ENCODE results near the gene ETFB.
"Not testable (repeated sequence)": the region's sequence is repeated elsewhere in the genome, so short reads cannot be mapped to it uniquely, and the experiment has no call there.

Gene ETFB

DNA sequence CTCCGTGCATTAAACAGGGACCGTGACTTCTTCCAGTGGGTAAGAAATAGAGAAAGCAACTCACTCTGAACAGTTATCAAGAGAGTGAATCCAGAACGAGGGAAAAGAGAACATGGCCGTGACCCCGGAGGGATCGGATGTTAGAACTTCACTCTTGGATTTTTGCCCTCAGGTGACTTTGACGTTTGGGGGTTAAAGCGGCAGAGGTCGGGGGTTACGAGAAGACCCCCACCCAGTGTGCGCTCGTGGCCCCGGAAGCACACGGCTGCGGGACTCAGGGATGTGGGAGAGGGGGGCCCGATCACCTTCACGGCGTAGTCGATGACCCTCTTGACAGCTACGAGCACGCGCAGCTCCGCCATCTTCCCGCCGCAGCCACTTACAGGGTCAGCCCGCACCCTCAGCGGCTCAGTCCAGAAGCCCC, at the start of gene ETFB:
TSS of gene ETFB (minus strand) at position 424 of the 424 bp plus-strand sequence. CDS start at position 362, 62 bp downstream.
- no peak for DNase-seq

DNA sequence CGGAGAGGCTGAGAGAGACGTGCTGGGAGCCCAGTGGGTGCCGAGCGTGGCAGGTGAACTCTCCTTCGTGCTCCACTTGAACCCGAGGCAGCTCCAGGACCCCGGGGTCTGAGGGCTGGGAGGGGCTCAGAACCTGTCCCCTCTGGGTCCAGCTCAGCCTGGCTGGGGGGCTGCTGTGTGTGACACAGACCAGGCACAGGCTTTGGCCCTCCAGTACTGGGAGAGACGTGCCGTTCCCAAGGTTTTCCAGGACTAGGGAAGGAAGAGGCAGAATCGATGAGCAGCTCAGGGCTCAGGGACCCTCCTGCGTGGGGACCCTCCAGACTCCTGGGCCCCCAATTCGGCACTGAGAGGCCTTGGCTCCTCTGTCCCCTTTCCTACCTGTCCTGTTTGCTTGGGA, 49.0 kb upstream of the ETFB start:
- no peak for DNase-seq

DNA sequence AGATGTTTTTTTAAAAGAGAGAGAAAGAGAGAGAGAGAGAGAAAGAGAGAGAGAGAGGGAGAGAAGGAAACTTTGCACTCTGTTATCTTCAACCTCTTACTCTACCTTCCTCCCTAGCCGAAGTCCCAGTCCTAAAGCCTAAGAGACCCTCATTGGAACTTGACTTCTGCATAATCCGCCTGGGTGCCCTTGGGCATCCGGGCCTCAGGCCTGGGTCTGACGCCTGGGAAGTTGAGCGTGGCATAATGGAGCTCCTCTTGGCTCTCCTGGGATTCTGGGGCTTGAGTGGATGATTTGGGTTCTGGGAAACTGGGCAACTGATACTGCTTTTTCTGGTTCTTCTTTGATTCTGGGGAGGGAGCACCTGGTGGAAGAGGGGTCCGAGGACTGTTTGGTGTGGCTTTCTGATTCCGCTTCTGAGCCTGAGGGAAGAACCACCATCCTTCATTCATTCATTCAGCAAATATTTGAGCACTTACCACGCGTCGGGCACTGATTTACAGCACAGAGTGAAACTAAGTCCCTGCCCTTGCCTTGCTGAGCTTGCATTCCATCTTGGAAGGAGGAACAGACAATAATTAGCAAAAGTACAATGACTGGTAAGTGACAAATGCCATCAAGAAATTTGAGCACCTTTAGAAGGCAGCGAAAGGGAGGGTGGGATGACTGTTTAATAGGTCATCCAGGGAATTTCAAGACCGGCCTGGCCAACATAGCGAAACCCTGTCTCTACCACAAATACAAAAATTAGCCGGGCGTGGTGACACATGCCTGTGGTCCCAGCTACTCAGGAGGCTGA, 45.0 kb upstream of the ETFB start:
- DNase-seq, result no peak

DNA sequence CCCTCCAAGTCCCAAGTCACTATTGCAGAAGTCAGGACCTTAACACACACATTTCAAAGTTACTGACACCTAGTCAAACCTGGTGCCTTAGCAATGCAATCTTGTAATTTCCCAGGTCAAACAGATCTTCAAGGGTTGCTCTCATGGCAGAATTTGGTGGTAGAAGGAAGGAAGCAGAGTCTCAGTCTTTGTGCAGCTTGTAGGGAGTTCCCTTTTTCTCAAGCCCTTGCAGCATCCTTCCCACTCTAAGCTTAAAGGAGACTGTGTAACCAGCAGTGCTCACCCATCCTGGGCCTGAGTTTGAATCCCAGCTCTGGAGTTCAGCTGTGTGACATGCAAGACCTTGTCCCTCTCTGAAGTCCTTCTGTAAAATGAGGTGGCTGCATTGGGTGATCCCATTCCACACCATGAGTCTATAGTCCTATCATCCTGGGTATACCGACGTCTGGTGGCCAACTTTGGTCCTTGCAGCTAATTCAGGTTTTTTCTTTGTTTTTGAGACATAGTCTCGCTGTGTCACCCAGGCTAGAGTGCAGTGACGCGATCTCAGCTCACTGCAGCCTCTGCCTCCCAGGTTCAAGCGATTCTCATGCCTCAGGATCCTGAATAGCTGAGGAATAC, 41.4 kb upstream of the ETFB start:
- no peak for DNase-seq

DNA sequence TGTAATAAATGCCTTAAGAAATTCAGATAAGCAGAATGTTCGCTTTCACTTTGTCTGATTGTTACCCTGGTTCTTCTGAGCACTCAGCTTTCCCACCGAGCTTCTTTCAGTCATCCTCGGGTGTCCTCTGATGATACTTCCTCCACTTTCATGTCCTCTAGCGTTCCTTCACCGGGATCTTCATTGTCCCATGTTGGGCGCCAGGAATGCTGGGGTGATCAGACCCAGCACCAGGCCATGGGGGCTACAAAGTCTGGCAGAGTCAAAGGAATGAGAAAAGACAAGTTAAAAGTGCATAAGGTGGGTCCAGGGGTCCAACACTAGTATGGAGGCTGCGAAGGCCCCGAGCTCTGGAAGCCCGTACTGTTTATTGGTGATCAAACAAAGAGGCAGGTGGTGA, 35.9 kb upstream of the ETFB start:
- DNase-seq, result no peak

DNA sequence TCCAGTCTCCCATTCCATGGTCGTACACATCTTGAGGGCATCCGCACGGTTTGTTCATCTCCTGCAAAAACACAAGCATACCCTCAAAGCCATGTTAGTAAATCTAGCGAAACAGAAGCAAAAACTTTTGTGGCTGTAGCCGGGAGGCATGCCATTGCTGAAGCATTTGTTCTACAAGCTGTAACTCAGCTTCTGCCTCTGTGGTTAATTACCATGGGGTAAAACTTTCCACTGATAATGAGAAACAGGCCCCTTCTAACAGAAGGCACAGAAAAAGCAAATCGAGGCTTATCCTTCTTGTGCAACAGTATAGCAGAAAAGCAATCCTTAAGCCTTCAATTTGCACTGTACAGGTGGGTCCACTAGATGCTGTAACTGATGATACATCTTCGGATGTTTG, 33.7 kb upstream of the ETFB start:
- not testable (repeated sequence) for DNase-seq

DNA sequence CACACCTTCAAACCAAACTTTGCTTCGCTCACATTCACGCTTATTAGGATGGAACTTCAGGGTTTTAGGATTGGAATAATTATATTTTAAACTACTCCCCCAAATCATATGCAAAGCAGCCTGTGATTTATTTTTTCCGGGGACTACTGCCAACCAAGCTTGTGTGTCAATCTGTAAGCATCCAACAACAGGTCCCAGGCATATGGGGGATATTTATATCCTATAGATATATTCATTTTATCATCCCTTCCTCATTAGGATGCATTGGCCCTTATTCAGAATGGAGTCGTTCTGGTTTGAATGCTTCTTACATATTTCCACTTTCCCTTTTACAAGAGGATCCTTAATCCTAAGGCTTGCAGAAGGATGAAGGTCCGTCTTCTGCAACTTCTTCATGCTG, 33.0 kb upstream of the ETFB start:
- no peak for DNase-seq

DNA sequence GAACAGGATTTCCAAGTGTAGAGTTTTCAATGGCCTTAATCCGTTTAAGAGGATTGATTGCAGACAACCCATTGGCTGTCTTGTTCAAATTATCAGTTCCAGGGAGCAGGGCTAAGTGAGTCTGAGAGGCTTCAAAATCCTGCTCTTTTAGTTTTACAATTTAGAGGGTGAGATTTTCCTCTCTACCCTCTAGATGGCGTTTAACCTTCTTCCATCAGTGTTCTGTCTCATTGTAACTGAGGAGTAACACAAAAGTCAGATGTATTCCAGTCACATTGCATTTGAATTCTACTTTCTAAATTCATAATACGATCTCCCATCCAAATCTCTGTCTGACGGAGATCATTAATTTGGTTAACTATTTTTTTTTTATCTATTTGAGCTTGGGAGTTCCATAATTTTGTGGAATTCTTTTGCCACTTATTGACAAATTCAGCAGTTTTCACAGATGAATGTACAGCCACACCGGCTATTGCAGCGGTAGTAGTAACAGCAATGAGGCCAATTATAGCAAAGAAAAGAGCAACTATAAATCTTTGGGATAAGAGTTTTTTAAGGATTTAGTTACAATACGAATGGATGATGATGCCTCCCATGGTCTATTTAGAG, 32.0 kb upstream of the ETFB start:
- no peak for DNase-seq

DNA sequence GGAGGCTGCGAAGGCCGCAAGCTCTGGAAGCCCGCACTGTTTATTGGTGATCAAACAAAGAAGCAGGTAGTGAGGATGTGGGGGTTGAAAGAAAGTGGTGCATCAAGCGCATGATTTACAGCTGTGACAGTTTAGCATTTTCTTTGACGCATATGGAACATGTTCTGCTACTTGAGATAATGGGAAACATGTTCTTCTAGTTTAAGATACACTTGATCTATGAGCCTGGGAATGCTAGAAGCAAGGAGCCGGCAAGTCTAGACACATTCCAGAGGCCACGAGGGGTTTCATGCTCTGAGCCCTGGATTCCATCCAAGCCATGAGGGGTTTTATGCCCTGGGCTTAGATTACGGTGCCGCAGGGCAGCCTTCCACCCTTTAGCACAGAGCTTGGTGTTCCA, 31.3 kb upstream of the ETFB start:
- not testable (repeated sequence) for DNase-seq

DNA sequence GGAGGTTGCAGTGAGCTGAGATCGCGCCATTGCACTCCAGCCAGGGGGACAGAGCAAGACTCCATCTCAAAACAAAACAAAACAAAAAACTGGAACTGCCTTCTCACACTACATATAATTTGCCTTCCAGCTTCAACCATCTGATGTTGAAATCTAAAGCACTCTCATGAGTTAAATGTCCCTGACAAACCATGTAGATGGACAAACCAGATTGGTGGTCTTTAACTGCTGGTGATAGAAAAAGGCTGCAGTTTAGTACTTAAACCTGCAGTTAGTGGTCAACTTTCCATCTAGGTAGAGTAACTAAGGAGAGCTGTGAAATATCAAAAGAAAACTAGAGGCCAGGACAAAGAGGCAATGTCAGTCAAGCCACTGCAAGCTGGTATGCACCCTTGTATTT, 30.0 kb upstream of the ETFB start:
- DNase-seq, result no peak

DNA sequence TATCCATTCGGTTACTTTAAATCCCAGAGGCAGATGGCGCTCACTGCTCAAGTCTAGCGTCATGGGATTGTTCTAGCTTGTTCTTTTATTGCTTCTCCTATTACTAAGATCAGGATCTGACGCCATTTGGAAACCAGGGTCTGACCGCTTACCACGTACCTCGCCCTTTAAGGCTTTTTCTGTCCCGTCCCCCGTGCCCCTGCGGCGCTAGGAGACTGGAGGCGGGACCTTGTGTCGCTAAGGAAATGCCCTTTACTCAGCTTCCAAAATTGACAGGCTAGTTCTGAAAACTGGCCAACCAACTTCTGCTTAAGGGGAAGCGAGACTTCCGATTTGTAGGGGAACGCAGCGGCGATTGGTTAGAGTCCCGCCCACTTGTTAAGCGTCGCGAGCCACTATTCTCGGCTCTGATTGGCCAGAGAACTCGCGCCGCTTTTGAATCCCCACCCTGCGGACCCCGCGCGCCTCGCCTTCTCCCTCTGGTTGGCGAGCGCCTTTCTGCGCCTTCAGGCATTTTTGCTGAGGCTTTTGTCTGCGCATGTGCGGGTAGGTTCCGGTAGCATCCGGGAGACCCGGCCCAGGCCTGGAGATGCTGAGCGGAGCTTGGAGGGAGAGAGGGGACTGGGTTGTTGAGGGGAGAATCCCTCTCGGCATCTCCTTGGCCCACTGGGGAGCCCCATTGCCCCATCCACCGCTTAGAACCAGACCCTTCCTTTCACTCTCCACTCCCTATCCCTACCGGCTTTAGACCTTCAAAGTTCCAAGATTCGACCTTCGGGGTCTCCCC, 28.1 kb upstream of the ETFB start:
- DNase-seq, result no peak

DNA sequence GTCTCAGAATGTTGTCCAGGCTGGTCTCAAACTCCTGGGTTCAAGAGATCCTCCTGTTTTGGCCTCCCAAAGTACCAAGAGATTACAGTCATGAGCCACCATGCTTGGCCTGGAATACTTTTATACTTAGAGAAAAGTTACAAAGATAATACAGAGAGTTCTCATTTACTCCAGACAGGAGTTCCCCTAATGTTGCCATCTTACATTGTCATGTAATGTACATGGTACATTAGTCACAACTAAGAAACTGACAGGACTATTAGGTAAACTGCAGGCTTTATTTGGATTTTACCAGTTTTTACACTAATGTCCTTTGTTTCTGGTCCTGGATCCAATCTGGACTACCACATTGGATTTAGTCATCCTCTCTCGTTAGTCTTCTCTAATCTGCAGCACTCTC, 26.5 kb upstream of the ETFB start:
- no peak for DNase-seq

DNA sequence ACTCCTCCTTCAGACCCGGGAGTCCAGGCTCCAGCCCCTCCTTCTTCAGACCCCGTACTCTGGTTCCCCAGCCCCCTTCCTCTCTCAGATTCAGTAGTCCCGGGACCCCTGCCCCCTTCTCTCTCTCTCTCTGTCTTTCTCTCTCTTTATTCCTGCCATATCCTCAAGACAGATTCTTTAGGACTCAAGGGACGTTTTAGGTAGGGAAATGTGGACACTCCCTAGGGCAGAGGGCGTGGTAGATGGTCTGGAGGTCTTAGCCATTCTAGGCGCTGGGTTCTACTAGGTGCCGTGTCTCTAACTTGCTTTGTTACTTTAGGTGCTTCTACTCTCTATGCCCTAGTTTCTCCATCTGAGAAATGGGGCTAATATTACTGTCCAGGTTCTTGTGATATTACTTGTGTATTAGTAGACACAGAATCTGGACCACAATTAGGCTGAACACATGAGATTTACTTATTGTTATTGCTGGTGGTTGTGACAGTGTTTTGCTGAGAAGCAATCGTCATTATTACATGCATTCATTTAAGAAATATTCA, 25.0 kb upstream of the ETFB start:
- no peak for DNase-seq

DNA sequence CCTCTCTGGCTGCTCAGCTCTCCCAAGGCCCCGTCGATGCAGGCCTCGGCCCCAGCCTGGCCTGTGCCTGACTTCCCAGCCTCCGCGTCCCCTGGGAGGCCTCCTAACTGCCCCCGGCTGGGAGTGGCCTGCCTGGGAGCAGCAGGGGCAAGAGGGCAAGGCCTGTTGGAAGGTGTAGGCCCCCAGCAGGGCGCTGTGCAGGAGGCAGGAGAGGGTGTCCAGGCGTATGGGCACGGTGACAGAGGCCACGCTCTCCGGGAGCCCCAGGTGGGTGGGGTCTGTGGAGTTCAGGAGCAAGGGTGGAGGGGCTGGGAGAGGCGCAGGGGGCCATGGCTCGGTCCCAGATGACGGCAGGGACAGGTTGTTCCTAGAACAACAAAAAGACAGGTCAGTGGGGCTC, 23.0 kb upstream of the ETFB start:
- no peak for DNase-seq

DNA sequence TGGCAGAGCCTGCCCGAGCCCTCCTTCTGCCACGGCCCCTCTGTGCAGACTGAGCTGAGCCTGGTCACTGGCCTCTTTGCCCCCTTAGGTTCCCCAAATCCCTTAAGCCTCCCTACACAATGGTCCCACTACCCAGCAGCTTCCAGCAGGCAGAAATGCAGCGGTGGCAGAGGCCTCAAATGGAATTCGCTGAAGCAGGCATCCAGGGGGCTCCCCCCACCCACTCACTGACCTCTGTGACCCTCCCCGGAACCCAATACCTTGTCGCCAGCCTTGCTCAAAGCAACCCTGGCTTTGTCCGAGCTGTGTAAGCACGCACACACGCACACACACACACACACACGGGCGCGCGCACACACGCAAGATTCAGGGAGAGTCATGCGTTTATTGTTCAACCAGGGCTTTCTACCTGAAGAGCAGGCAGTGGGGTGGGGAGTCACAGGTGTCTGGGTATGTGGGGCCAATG, 21.8 kb upstream of the ETFB start, which contains the start of gene LIM2:
TSS of gene LIM2 (minus strand) at position 51 of the 466 bp plus-strand sequence. CDS start 531 bp downstream, outside the sequence.
- no peak for DNase-seq

DNA sequence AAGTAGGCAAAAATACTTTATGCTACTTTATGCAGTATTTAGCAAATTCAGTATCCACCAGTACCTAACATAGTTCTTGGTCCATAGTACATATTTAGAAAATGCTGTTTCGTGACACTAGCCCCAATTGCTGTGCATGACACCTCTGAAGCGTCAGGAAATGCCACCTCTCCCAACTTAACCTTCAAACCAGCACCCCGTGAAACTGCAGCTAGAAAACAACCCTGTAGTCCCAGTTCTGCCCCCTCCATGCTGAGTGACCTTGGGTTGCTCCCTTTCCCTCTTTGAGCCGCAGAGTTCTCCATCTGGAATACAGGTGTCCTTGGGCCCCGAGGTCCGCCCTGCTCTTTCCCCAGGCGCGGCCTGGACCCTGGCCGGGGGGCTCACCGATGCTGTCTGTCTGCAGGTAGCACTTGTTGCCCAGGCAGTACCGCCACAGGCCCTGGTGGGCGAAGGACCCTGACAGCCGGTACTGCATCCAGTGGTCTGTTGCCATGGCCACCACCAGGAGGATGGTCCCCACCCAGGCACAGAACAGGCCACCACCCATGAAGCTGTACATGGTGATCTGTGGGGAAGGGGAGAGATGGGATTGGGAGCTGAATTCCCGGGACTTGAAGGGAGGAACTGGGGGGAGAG, 20.8 kb upstream of the ETFB start:
- no peak for DNase-seq

DNA sequence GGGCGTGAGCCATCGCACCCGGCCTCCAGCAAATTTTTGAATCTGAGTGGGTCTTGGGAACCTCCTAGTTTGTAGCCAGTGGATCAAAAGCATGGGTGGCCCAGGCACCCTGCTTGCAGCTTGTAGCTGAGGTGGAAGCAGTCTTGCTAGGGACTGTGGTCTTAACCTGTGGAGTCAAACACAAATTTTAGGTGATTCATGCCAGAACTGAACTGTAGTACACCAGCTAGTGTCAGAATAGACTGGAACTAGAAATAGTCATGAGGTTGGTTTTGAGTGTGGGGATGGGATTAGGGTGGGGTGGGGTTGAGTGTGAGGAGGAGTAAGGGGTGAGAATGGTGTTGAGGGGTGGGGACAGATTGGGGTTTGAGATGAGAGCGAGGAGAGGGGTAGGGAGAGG, 15.8 kb upstream of the ETFB start:
- DNase-seq, result no peak

DNA sequence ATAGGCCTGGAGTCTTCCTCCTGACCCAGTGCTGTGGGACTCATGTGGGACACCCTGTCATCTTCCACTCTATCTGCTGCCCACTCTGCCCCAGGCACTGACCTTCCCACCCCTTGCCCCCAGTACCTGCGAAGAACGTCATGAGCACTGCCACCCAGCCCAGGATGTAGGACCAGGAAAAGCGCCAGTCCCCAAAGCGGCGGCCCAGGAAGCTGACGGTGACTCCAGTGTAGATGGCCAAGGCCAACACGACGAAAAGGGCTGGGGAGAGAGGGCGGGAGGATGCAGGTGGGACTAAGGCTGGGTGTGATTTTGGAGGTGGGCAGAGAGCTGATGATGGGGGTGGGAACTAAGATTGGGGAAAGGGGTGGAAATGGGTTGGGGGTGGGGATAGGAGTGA, 14.2 kb upstream of the ETFB start:
- DNase-seq, result no peak

DNA sequence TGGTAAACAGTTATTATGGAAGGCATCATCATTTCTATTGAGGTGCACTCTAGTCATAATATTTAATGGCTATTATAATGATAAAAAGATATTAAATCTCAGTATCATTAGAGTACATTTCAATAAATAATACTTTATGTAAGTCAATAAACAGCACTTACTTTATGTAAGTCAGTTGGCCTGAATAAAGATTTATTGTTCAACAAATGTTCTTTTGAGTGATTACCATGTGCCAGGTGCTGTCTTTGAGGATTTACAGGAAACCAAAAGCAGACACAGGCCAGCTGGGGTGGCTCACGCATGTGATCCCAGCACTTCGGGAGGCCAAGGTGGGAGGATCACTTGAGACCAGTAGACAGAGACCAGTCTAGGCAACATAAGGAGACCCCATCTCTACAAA, 11.2 kb upstream of the ETFB start:
- no peak for DNase-seq

DNA sequence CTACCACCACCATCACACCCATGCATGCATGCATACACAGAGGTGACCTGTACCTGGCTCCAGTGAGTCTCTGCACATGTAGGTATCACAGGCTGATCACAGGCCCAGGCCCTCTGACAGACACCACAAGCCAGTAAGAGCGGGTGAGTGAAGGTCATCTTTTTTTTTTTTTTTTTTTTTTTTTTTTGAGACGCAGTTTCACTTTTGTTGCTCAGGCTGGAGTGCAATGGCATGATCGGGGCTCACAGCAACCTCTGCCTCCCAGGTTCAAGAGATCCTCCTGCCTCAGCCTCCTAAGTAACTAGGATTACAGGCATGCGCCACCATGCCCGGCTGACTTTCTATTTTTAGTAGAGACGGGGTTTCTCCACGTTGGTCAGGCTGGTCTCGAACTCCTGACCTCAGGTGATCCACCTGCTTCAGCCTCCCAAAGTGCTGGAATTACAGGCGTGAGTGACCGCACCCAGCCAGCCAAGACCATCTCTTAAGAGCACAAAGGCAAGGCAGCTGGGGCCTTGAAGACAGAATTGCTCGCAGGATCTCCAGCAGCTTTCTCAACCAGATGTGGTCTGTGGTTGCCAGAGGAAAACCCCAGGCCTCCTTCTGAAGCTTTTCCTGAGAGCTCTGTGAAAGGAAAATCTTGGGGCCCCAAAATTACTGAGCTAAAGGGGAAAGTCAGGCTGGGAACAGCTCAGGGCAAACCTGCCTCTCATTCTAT, 9.5 kb upstream of the ETFB start:
- DNase-seq, result no peak

DNA sequence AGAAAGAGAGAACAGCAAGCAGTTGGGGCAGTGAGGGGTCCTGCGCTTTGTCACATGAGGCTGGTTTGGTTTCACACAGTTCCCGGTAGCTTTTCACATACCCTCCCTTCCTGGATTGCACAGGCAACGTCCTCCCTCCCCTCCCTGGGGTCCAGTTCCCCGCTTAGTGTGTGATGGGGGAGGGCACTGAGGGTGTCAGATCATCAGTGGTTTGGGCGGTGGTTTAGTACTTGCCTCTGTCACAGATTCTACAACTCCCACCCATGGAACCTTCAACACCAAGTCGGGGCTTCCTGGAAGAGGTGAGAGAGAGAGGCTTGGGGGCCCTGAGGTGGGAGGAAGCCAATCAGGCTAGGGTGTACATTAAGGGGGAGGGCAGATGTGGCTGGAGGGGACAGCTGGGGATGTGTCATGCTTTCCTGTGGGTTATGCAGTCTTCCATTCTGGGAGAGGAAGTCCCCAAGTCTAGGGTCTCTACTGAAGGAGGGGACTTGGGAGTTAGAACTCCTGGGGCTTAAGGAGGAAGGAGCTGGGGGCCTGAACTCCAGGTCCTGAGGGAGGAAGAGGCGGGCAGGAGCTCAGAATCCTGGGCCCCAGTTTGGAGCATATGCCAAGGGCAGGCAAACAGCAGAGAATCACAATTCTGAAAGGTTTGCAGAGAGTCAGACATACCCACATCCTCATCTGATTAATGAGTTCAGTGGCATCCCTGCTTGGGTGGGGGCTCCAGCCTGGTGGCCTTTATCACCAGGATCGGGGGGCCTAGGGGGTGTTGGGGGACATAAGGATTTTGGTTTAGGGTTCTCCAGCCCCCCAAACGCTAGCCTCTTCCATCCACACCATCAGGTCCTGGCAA, 6.7 kb upstream of the ETFB start, which contains the start of gene NKG7:
TSS of gene NKG7 (minus strand) at position 6 of the 856 bp plus-strand sequence. CDS start 119 bp downstream, outside the sequence.
- DNase-seq, result no peak
